ENCODE measurements around the gene CCDC106.
A peak's percentile ranks its signal among the peaks of the same experiment; 100 is the strongest.

Gene CCDC106

DNA sequence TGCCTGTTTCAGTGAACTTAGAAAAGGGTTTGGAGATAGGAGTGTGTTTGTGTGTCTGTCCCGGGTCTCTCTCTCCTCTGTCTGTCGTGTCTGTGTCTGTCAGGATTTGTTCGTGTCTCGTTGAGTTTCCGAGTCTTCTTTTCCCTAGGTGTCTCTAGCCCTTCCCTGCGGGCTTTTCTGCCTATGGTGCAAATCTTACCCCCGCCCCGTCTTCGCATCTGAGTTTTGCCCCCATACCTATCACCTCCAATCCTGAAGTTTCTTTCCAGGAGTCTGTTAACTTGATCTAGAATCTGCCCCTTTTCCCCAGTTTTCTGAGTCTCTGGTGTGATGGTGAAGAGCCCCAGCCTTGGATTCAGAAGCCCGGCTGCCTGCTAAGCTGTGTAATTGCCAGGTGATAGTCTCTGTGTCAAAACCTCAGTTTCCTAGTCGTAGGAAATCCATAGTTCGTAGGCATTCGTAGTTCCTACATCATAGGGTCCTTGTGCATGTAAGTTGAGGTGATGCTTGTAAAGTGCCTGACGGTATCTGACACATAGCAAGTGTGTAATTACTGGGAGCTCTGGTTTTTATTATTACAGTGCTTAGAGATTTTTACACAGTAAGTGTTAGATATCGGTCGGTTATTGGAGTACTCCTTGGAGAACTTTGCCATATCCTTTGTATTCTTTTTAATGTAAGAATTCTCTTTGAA is 27.8 kb downstream of the CCDC106 start:
- Histone ChIP-seq H3K9me3 (ENCODE audit: insufficient read depth, low read length) (no peaks in the 10 kb centered on the region), H3K4me1 (ENCODE audit: insufficient read depth, insufficient read length) (peaks cover 5% of the 10 kb centered on the region), H3K36me3 (ENCODE audit: insufficient read depth, insufficient read length, low read length) (peaks cover 58% of the 10 kb centered on the region), H3K4me3 (ENCODE audit: insufficient read length, low read depth) (peak overlapping the region; percentile 93), H3K9ac (ENCODE audit: insufficient read length, low read depth) (peak overlapping the region; percentile 99), H3K27me3 (ENCODE audit: insufficient read depth, insufficient read length) (no peaks in the 10 kb centered on the region)
- TF ChIP-seq ZNF274 (IDR thresholded peaks at IDR 0.05; ENCODE audit: low read depth, low read length) (no peak), SUZ12 (IDR thresholded peaks at IDR 0.05; ENCODE audit: extremely low read depth, insufficient read depth, insufficient read length) (no peak), YY1 (IDR thresholded peaks at IDR 0.05; ENCODE audit: insufficient read depth, insufficient read length) (no peak)
- no peak for DNase-seq (ENCODE audit: low read depth, low spot score)

DNA sequence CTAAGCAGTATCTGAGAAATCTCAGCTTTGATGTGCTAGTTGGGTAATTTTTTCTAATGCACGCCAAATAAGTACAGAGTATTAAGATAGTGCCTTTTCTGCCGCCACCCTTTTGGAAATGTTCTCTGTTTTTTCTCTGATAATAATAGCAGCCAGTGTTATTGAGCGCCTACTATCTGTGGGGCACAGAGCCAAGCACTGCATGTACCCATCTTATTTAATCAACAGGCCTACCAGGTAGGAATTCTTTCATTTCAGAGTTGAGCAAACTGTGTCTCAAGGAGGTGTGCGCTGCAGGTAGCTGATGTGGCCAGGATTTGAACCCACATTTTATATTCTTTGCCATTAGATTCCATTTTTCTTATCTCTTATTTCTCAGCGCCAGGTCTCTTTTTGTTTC is 28.4 kb downstream of the CCDC106 start:
- Histone ChIP-seq H3K4me1 (ENCODE audit: insufficient read depth, insufficient read length) (peaks cover 8% of the 10 kb centered on the region), H3K9me3 (ENCODE audit: insufficient read depth, low read length) (no peaks in the 10 kb centered on the region), H3K4me3 (ENCODE audit: insufficient read length, low read depth) (no peak overlapping the region), H3K27me3 (ENCODE audit: insufficient read depth, insufficient read length) (no peaks in the 10 kb centered on the region), H3K9ac (ENCODE audit: insufficient read length, low read depth) (peak overlapping the region; percentile 3), H3K36me3 (ENCODE audit: insufficient read depth, insufficient read length, low read length) (peaks cover 63% of the 10 kb centered on the region)
- no peak for TF ChIP-seq ZNF274 (IDR thresholded peaks at IDR 0.05; ENCODE audit: low read depth, low read length)
- TF ChIP-seq YY1 (IDR thresholded peaks at IDR 0.05; ENCODE audit: insufficient read depth, insufficient read length) = no peak
- no peak for TF ChIP-seq SUZ12 (IDR thresholded peaks at IDR 0.05; ENCODE audit: extremely low read depth, insufficient read depth, insufficient read length)
- no peak for DNase-seq (ENCODE audit: low read depth, low spot score)

DNA sequence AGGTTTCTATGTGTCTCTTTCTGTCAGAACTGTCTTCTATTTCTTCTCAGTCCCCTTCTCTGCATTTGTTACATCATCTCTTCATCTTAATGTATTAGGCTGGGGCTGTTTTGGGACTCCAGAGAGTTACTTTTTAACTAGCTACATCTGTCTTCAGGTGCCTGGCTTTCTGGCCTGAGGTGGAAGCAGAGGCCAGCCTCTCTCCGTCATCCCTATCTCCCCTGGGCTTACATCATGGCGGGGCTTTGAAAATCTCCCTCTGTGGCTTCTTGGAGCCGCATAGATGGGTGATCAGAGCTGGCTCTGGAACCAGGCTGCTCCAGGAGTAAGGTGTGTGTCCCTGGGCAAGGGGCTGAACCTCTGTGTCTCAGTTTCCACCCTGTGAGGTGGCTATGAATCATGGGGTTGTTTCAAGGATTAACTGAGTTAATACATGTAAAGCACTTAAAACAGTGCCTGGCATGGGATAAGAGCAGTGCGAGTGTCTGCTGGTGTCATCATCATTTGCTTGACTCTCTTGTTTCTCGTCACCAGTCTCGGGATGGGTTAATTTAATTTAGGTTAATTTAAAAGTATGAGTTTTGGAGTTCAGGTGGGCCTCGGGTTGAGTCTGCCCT is 29.0 kb downstream of the CCDC106 start:
- TF ChIP-seq YY1 (IDR thresholded peaks at IDR 0.05; ENCODE audit: insufficient read depth, insufficient read length) (no peak), ZNF274 (IDR thresholded peaks at IDR 0.05; ENCODE audit: low read depth, low read length) (no peak), SUZ12 (IDR thresholded peaks at IDR 0.05; ENCODE audit: extremely low read depth, insufficient read depth, insufficient read length) (no peak)
- Histone ChIP-seq H3K4me3 (ENCODE audit: insufficient read length, low read depth) (no peak overlapping the region), H3K27me3 (ENCODE audit: insufficient read depth, insufficient read length) (no peaks in the 10 kb centered on the region), H3K9ac (ENCODE audit: insufficient read length, low read depth) (peak overlapping the region; percentile 26), H3K36me3 (ENCODE audit: insufficient read depth, insufficient read length, low read length) (peaks cover 67% of the 10 kb centered on the region), H3K9me3 (ENCODE audit: insufficient read depth, low read length) (no peaks in the 10 kb centered on the region), H3K4me1 (ENCODE audit: insufficient read depth, insufficient read length) (peaks cover 8% of the 10 kb centered on the region)
- DNase-seq (ENCODE audit: low read depth, low spot score) = no peak

DNA sequence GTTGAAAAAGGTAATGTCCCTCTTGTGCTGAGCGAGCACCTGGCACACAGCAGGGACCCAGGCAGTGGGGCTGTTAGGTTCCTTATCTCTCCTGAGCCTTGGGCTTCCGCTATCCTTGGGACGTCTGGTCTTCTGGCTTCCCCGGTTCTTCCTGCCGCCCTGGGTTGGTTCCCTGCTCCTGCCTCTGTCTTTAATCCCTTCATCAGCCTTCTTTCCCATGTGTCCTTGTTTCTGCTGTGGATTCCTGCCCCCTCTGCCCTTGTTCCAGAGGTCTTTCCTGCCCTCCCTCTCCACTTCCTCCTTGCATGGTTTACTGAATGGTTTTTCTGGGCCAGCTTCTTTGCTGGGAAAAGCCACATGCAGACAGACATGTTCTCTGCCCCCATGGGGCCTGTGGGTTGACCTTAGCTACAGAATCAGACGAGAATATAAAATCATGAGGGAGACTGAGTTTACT is 29.6 kb downstream of the CCDC106 start:
- Histone ChIP-seq H3K4me1 (ENCODE audit: insufficient read depth, insufficient read length) (peaks cover 8% of the 10 kb centered on the region), H3K27me3 (ENCODE audit: insufficient read depth, insufficient read length) (no peaks in the 10 kb centered on the region), H3K9ac (ENCODE audit: insufficient read length, low read depth) (no peak overlapping the region), H3K4me3 (ENCODE audit: insufficient read length, low read depth) (no peak overlapping the region), H3K9me3 (ENCODE audit: insufficient read depth, low read length) (no peaks in the 10 kb centered on the region), H3K36me3 (ENCODE audit: insufficient read depth, insufficient read length, low read length) (peaks cover 68% of the 10 kb centered on the region)
- no peak for DNase-seq (ENCODE audit: low read depth, low spot score)
- no peak for TF ChIP-seq SUZ12 (IDR thresholded peaks at IDR 0.05; ENCODE audit: extremely low read depth, insufficient read depth, insufficient read length)

DNA sequence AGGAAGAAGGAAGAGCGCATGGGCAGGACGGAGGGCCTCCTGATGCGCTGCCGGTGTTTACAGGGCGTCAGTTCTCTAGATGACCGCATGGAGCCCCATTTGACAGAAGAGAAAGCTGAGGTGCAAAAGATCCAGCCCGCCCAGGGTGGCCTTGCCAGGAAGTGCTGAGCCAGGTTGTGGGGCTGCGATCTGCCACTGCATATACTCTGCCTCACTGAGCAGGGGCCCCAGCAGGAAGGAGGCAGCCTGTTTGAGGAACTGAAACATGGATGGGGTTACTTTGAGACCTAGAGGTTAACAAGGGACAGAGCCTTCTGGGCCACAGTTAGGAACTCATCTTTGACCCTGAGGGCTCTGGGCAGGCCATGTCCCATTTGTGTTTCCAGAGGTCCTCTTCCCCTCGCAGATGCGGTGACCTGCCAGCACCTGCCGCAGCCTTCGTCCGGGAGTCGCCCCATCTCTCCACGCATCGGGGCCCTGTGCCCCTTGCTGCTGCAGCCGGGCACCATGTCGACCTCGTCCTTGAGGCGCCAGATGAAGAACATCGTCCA is 30.2 kb downstream of the CCDC106 start:
- no peak overlapping the region for H3K4me3 ChIP-seq (ENCODE audit: insufficient read length, low read depth)
- no peaks in the 10 kb centered on the region for H3K27me3 ChIP-seq (ENCODE audit: insufficient read depth, insufficient read length)
- TF ChIP-seq YY1 (IDR thresholded peaks at IDR 0.05; ENCODE audit: insufficient read depth, insufficient read length) (no peak), SUZ12 (IDR thresholded peaks at IDR 0.05; ENCODE audit: extremely low read depth, insufficient read depth, insufficient read length) (no peak), ZNF274 (IDR thresholded peaks at IDR 0.05; ENCODE audit: low read depth, low read length) (no peak)
- peaks cover 68% of the 10 kb centered on the region for H3K36me3 ChIP-seq (ENCODE audit: insufficient read depth, insufficient read length, low read length)
- H3K4me1 ChIP-seq (ENCODE audit: insufficient read depth, insufficient read length) = peaks cover 8% of the 10 kb centered on the region
- H3K9me3 ChIP-seq (ENCODE audit: insufficient read depth, low read length) = no peaks in the 10 kb centered on the region
- no peak overlapping the region for H3K9ac ChIP-seq (ENCODE audit: insufficient read length, low read depth)
- no peak for DNase-seq (ENCODE audit: low read depth, low spot score)

DNA sequence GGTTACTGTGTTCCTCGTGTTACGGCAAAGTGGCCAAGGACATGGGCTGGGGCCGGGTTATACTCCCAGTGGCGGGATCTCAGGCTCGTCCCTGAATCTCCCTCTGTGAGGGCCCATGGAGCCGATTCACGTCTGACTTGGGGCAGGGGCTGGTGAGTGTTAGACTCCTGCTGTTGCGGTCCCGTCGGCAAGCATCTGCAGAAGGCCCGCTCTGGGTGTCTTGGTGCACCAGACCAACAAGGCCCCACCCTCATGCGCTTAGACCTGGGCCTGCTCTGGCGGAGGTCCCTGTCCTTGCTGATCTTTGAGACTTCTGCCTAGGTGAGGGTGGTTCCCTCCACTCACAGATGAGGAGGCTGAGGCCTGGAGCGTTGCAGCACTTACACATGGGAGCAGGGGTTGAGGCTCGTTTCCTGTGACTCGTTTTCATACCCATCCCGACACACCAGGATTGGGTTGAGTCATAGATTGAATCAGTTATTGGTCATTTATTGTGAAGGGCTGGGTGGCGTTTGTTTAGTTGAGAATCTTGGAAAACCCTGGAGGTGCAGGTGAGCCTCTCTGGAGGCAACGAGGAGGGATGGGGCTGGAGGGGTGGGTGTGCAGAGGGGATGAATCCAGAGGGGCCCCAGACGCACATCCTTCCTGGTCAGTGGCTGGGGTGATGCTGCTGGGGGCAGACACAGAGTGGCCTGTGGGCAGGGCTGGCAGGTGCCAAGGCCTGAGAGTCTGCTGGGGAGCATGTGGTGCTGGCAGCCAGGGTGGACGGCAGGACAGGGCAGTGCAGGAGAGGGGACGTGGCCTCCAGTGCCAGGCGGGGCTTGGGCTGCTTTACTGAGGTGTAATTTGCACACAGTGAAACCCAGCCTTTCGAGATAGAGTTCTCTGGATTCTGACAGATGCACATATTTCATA is 31.6 kb downstream of the CCDC106 start:
- no peak for DNase-seq (ENCODE audit: low read depth, low spot score)
- no peaks in the 10 kb centered on the region for H3K9me3 ChIP-seq (ENCODE audit: insufficient read depth, low read length)
- peaks cover 74% of the 10 kb centered on the region for H3K36me3 ChIP-seq (ENCODE audit: insufficient read depth, insufficient read length, low read length)
- H3K27me3 ChIP-seq (ENCODE audit: insufficient read depth, insufficient read length) = no peaks in the 10 kb centered on the region
- peaks cover 8% of the 10 kb centered on the region for H3K4me1 ChIP-seq (ENCODE audit: insufficient read depth, insufficient read length)
- no peak overlapping the region for H3K4me3 ChIP-seq (ENCODE audit: insufficient read length, low read depth)
- no peak overlapping the region for H3K9ac ChIP-seq (ENCODE audit: insufficient read length, low read depth)
- TF ChIP-seq SUZ12 (IDR thresholded peaks at IDR 0.05; ENCODE audit: extremely low read depth, insufficient read depth, insufficient read length) = no peak
- TF ChIP-seq YY1 (IDR thresholded peaks at IDR 0.05; ENCODE audit: insufficient read depth, insufficient read length) = no peak
- TF ChIP-seq ZNF274 (IDR thresholded peaks at IDR 0.05; ENCODE audit: low read depth, low read length) = no peak

Data from NT2/D1 (cell line).